ENCODE results near the gene TENM4. TPM values are rescaled to one million over a fixed set of nuclear protein-coding genes. Genes with fewer than 3 reads are reported as not detected.

Gene TENM4
- total and polyA plus RNA-seq, 2 of the 13 experiments (the other 11 are each of a cell fraction or from before 2014, with no cell fraction given): not detected

DNA sequence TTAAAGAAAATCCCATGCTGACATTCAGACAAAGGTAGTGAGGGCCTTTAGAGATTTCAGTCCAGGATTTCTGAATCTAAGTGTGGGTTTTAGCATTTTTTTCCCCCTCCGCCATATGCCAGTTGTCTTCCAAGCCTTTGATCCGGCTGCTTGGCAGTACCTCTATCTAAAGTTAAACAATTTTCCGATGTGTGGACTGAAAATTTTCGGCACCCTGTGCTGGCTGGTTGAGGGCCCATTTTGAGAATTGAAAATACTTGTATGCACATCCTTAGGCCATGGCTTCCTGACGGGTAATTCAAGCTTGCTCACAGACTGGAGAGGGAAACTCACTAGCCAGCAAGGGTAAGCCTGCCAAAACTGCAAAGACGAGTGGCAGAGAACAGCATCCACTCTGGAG is 734.3 kb downstream of the TENM4 start:
- DNase-seq (ENCODE audit: low spot score): no peak
- Histone ChIP-seq H4K20me1 (ENCODE audit: insufficient read depth, low read length) (no peaks in the 10 kb centered on the region), H3K36me3 (replicated peaks in 1 of 2; ENCODE audit: control insufficient read depth in 1 of 2, insufficient read depth in 2 of 2, low read length in 2 of 2) (no peaks in the 10 kb centered on the region), H3K79me2 (ENCODE audit: insufficient read depth, low read length) (no peaks in the 10 kb centered on the region), H3K4me2 (ENCODE audit: low read depth, low read length) (no peak overlapping the region), H3K9me3 (ENCODE audit: low read length) (no peaks in the 10 kb centered on the region), H3K9ac (ENCODE audit: insufficient read depth, low read depth, low read length) (no peak overlapping the region), H3K27me3 (ENCODE audit: control insufficient read depth in 1 of 2, insufficient read depth in 2 of 2, low read length in 2 of 2) (peaks cover 5 to 48% of the 10 kb centered on the region in 2 experiments; a peak in 4 of 5 replicates), H3K27ac (ENCODE audit: extremely low read length, insufficient read depth, low read length) (no peak overlapping the region), H2AFZ (ENCODE audit: low read length) (no peak overlapping the region), H3K4me3 (replicated peaks in 1 of 3; ENCODE audit: insufficient read depth in 1 of 3, low read depth in 2 of 3, low read length in 3 of 3) (no peak overlapping the region), H3K4me1 (ENCODE audit: insufficient read depth, low read length) (no peaks in the 10 kb centered on the region)
- BruUV-seq (replicated peaks): no TSS peak
- ATAC-seq: no peak
- WGBS (ENCODE audit: low lambda C conversion rate): 19% methylated on average over 6 of the region's 6 CpGs
- CTCF ChIA-PET (ENCODE audit: low intra/inter-chr PET ratio, low total read pairs): no interaction called here
- intact Hi-C loops (cut with micrococcal nuclease; ENCODE audit: unreplicated experiment) (no loop called here), in situ Hi-C loops (cut with HindIII; ENCODE audit: extremely low pct_ligation_motif_present, low pct_unique_long_range_greater_than_20kb) (no loop called here)
- POLR2A ChIA-PET: no interaction called here
- TF ChIP-seq NRL (CRISPR knock-in tag; IDR thresholded peaks at IDR 0.05; ENCODE audit: borderline replicate concordance) (no peak), RARG (CRISPR knock-in tag; IDR thresholded peaks at IDR 0.05; ENCODE audit: low read depth) (no peak), KLF13 (CRISPR knock-in tag; IDR thresholded peaks at IDR 0.05) (no peak), DR1 (CRISPR knock-in tag; IDR thresholded peaks at IDR 0.05) (no peak)
- FAIRE-seq: no peak

DNA sequence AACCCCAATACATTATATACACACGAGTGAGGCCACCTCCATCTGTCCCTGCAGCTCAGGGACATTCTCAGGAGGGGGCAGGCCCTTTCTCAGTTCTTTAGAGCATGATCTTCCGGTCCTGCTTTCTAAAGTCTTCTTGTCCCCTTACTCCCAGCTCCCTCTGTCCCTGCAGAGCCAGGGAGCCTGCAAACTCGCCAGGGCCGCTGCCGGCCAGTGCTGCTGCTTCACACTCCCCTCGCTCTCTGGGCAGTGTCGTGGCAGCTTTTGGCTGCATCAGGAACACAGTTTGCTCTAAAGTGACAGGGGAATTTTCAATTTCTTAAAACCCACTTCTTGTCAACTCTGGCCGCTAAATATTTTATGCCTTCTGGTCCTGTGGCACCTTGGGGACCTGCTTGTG is 736.0 kb downstream of the TENM4 start:
- in situ Hi-C loops (cut with HindIII; ENCODE audit: extremely low pct_ligation_motif_present, low pct_unique_long_range_greater_than_20kb): no loop called here
- no peaks in the 10 kb centered on the region for H3K36me3 ChIP-seq (replicated peaks in 1 of 2; ENCODE audit: control insufficient read depth in 1 of 2, insufficient read depth in 2 of 2, low read length in 2 of 2)
- POLR2A ChIA-PET: no interaction called here
- no peaks in the 10 kb centered on the region for H4K20me1 ChIP-seq (ENCODE audit: insufficient read depth, low read length)
- H3K4me1 ChIP-seq (ENCODE audit: insufficient read depth, low read length): no peaks in the 10 kb centered on the region
- FAIRE-seq: no peak
- peaks cover 5 to 47% of the 10 kb centered on the region in 2 experiments; a peak in 4 of 5 replicates for H3K27me3 ChIP-seq (ENCODE audit: control insufficient read depth in 1 of 2, insufficient read depth in 2 of 2, low read length in 2 of 2)
- no peak for TF ChIP-seq TRIM24 (CRISPR knock-in tag; IDR thresholded peaks at IDR 0.05)
- no peak for TF ChIP-seq PLRG1 (conservative IDR thresholded peaks at IDR 0.05)
- no peak for TF ChIP-seq ZNF775 (CRISPR knock-in tag; IDR thresholded peaks at IDR 0.05; ENCODE audit: borderline replicate concordance)
- no peak for TF ChIP-seq TCF7 (IDR thresholded peaks at IDR 0.05; ENCODE audit: low read depth)
- TF ChIP-seq, protein P1, sequence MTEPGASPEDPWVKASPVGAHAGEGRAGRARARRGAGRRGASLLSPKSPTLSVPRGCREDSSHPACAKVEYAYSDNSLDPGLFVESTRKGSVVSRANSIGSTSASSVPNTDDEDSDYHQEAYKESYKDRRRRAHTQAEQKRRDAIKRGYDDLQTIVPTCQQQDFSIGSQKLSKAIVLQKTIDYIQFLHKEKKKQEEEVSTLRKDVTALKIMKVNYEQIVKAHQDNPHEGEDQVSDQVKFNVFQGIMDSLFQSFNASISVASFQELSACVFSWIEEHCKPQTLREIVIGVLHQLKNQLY (CRISPR knock-in tag; IDR thresholded peaks at IDR 0.05): no peak
- no peak for TF ChIP-seq FIP1L1 (IDR thresholded peaks at IDR 0.05; ENCODE audit: borderline replicate concordance, insufficient read depth, low read depth, low read length)
- no peaks in the 10 kb centered on the region for H3K9me3 ChIP-seq (ENCODE audit: low read length)
- WGBS (ENCODE audit: low lambda C conversion rate): 10% methylated on average over 8 of the region's 8 CpGs
- no peak for DNase-seq (ENCODE audit: low spot score)
- H3K4me3 ChIP-seq (replicated peaks in 1 of 3; ENCODE audit: insufficient read depth in 1 of 3, low read depth in 2 of 3, low read length in 3 of 3): no peak overlapping the region
- H2AFZ ChIP-seq (ENCODE audit: low read length): no peak overlapping the region
- H3K27ac ChIP-seq (ENCODE audit: extremely low read length, insufficient read depth, low read length): no peak overlapping the region
- intact Hi-C loops (cut with micrococcal nuclease; ENCODE audit: unreplicated experiment): no loop called here
- BruUV-seq (replicated peaks): no TSS peak
- CTCF ChIA-PET (ENCODE audit: low intra/inter-chr PET ratio, low total read pairs): no interaction called here
- H3K9ac ChIP-seq (ENCODE audit: insufficient read depth, low read depth, low read length): no peak overlapping the region
- ATAC-seq: no peak
- H3K79me2 ChIP-seq (ENCODE audit: insufficient read depth, low read length): no peaks in the 10 kb centered on the region
- H3K4me2 ChIP-seq (ENCODE audit: low read depth, low read length): no peak overlapping the region

Measured in HepG2 (cell line).